Progenitor cell of endocrine pancreas (in vitro differentiated cells): Measurements from ENCODE around the gene ELF2. TPM values are rescaled to one million over a fixed set of nuclear protein-coding genes. Genes with fewer than 3 reads are reported as not detected.
"Not testable (repeated sequence)": the region's sequence is repeated elsewhere in the genome, so short reads cannot be mapped to it uniquely, and the experiment has no call there.

Experiments used
- DNase-seq: peaks from one replicate; pipeline ENCODE4 v3.0.0; 2021; ENCODE audit warnings: low spot score; ENCODE audit not compliant: unreplicated experiment
- H3K27ac Mint-ChIP-seq: 2 replicates; pipeline ENCODE4 v1.8.0; 2021; ENCODE audit warnings: mild to moderate bottlenecking, moderate library complexity, mixed read lengths
- H3K27me3 Mint-ChIP-seq: 2 replicates; pipeline ENCODE4 v1.8.0; 2021; ENCODE audit warnings: mixed read lengths
- H3K36me3 Mint-ChIP-seq: 2 replicates; pipeline ENCODE4 v1.8.0; 2022; ENCODE audit warnings: mixed read lengths; ENCODE audit not compliant: insufficient read depth
- H3K4me1 Mint-ChIP-seq: 2 replicates; pipeline ENCODE4 v1.8.0; 2021; ENCODE audit warnings: low read depth, mixed read lengths
- H3K4me3 Mint-ChIP-seq: 2 replicates; pipeline ENCODE4 v1.8.0; 2021; ENCODE audit warnings: low read depth, mild to moderate bottlenecking, moderate library complexity, mixed read lengths
- H3K9me3 Mint-ChIP-seq: 2 replicates; pipeline ENCODE4 v1.8.0; 2021; ENCODE audit warnings: low read depth, mixed read lengths
- total RNA-seq: library from RNA; stranded (reverse); gene quantifications from 2 replicates; pipeline ENCODE4 v1.2.1, GENCODE V29; 2021
- TF ChIP-seq, protein P1 (sequence below): fragments of 200-600 bp; sonication (generic); IDR thresholded peaks from one replicate; pipeline ENCODE4 v1.5.0; 2021; ENCODE audit warnings: antibody characterized with exemption, mild to moderate bottlenecking; ENCODE audit not compliant: unreplicated experiment

Gene ELF2
- total RNA-seq, 1 donor from 2014 or later = 56.5 TPM

GRCh38 chr4:139214039-139214534, 37.1 kb upstream of the ELF2 start:
- Mint-ChIP-seq H3K36me3 (no peaks in the 10 kb centered on the region), H3K4me1 (no peaks in the 10 kb centered on the region), H3K27me3 (no peaks in the 10 kb centered on the region), H3K27ac (no peak overlapping the region), H3K4me3 (no peak overlapping the region), H3K9me3 (no peaks in the 10 kb centered on the region)
- no peak for DNase-seq
- TF ChIP-seq, protein P1, sequence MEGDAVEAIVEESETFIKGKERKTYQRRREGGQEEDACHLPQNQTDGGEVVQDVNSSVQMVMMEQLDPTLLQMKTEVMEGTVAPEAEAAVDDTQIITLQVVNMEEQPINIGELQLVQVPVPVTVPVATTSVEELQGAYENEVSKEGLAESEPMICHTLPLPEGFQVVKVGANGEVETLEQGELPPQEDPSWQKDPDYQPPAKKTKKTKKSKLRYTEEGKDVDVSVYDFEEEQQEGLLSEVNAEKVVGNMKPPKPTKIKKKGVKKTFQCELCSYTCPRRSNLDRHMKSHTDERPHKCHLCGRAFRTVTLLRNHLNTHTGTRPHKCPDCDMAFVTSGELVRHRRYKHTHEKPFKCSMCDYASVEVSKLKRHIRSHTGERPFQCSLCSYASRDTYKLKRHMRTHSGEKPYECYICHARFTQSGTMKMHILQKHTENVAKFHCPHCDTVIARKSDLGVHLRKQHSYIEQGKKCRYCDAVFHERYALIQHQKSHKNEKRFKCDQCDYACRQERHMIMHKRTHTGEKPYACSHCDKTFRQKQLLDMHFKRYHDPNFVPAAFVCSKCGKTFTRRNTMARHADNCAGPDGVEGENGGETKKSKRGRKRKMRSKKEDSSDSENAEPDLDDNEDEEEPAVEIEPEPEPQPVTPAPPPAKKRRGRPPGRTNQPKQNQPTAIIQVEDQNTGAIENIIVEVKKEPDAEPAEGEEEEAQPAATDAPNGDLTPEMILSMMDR = no peak

DNA sequence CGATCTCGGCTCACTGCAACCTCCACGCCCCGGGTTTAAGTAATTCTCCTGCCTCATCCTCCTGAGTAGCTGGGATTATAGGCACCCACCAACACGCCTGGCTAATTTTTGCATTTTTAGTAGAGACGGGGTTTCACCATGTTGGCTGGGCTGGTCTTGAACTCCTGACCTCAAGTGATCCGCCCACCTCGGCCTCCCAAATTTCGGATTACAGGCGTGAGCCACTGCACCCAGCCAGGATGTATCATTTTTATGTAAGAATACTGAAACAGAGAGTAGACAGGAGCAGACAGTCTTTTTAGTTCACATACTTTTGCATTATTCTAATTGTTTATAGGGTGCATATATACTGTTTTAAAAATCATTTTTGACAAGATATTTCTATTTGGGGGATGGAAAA, 36.6 kb upstream of the ELF2 start:
- H3K27ac Mint-ChIP-seq, H3K36me3 Mint-ChIP-seq, H3K4me1 Mint-ChIP-seq, H3K9me3 Mint-ChIP-seq, H3K27me3 Mint-ChIP-seq, DNase-seq, H3K4me3 Mint-ChIP-seq: not testable (repeated sequence)

- no peaks in the 10 kb centered on the region for H3K9me3 Mint-ChIP-seq
- H3K27ac Mint-ChIP-seq = no peak overlapping the region
- H3K27me3 Mint-ChIP-seq = no peaks in the 10 kb centered on the region
- TF ChIP-seq, protein P1 = no peak
- DNase-seq = no peak
- H3K36me3 Mint-ChIP-seq = no peaks in the 10 kb centered on the region
- no peak overlapping the region for H3K4me3 Mint-ChIP-seq
- H3K4me1 Mint-ChIP-seq = no peaks in the 10 kb centered on the region
Observed at GRCh38 chr4:139212900-139213299, 35.9 kb upstream of the ELF2 start.

- no peaks in the 10 kb centered on the region for H3K36me3 Mint-ChIP-seq
- H3K27ac Mint-ChIP-seq = no peak overlapping the region
- TF ChIP-seq, protein P1 = no peak
- no peaks in the 10 kb centered on the region for H3K4me1 Mint-ChIP-seq
- no peaks in the 10 kb centered on the region for H3K9me3 Mint-ChIP-seq
- H3K4me3 Mint-ChIP-seq = no peak overlapping the region
- no peak for DNase-seq
- no peaks in the 10 kb centered on the region for H3K27me3 Mint-ChIP-seq
Observed at GRCh38 chr4:139210486-139210885, 33.5 kb upstream of the ELF2 start.

GRCh38 chr4:139209470-139210063, 32.5 kb upstream of the ELF2 start:
- Mint-ChIP-seq H3K4me1 (no peaks in the 10 kb centered on the region), H3K27me3 (no peaks in the 10 kb centered on the region), H3K36me3 (no peaks in the 10 kb centered on the region), H3K9me3 (no peaks in the 10 kb centered on the region), H3K4me3 (no peak overlapping the region), H3K27ac (no peak overlapping the region)
- TF ChIP-seq, protein P1 = no peak
- no peak for DNase-seq

GRCh38 chr4:139208404-139208945, 31.5 kb upstream of the ELF2 start:
- no peak overlapping the region for H3K4me3 Mint-ChIP-seq
- no peak overlapping the region for H3K27ac Mint-ChIP-seq
- no peaks in the 10 kb centered on the region for H3K4me1 Mint-ChIP-seq
- no peak for DNase-seq
- no peaks in the 10 kb centered on the region for H3K36me3 Mint-ChIP-seq
- no peaks in the 10 kb centered on the region for H3K27me3 Mint-ChIP-seq
- TF ChIP-seq, protein P1 = no peak
- no peaks in the 10 kb centered on the region for H3K9me3 Mint-ChIP-seq
